Erythroblast (primary cell): Measurements from ENCODE around the gene SLC19A1.

Source experiments
- GATA1 ChIP-seq: IDR thresholded peaks from 2 replicates; pipeline ENCODE4 v1.6.1; 2011; ENCODE audit warnings: low read depth, mild to moderate bottlenecking, control low read depth, low read length, moderate library complexity
- POLR2A ChIP-seq: IDR thresholded peaks from 2 replicates; pipeline ENCODE4 v1.6.1; 2011; ENCODE audit warnings: mild to moderate bottlenecking, low read length

GRCh38 chr21:45498646-45499000 is 43.6 kb downstream of the SLC19A1 start:
- TF ChIP-seq POLR2A = no peak
- no peak for TF ChIP-seq GATA1
